ENCODE results near the gene UGT1A8.
"Not testable (repeated sequence)": the region's sequence is repeated elsewhere in the genome, so short reads cannot be mapped to it uniquely, and the experiment has no call there.

DNA sequence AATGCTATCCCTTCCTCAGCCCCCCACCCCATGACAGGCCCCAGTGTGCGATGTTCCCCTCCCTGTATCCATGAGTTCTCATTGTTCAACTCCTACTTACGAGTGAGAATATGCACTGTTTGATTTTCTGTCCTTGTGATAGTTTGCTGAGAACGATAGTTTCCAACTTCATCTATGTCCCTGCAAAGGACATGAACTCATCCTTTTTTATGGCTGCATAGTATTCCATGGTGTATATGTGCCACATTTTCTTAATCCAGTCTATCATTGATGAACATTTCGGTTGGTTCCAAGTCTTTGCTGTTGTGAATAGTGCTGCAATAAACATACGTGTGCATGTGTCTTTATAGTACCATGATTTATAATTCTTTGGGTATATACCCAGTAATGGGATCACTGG, 4.4 kb downstream of the UGT1A8 start:
- TF ChIP-seq, protein P1, sequence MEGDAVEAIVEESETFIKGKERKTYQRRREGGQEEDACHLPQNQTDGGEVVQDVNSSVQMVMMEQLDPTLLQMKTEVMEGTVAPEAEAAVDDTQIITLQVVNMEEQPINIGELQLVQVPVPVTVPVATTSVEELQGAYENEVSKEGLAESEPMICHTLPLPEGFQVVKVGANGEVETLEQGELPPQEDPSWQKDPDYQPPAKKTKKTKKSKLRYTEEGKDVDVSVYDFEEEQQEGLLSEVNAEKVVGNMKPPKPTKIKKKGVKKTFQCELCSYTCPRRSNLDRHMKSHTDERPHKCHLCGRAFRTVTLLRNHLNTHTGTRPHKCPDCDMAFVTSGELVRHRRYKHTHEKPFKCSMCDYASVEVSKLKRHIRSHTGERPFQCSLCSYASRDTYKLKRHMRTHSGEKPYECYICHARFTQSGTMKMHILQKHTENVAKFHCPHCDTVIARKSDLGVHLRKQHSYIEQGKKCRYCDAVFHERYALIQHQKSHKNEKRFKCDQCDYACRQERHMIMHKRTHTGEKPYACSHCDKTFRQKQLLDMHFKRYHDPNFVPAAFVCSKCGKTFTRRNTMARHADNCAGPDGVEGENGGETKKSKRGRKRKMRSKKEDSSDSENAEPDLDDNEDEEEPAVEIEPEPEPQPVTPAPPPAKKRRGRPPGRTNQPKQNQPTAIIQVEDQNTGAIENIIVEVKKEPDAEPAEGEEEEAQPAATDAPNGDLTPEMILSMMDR (IDR thresholded peaks at IDR 0.05) = not testable (repeated sequence)
- not testable (repeated sequence) for TF ChIP-seq POLR2A (IDR thresholded peaks at IDR 0.05)
